Pons (tissue), 1 donor: ENCODE results near the gene KRTAP12-4.
"Not testable (repeated sequence)": the region's sequence is repeated elsewhere in the genome, so short reads cannot be mapped to it uniquely, and the experiment has no call there.

Experiments used
- DNase-seq: peaks from one replicate; pipeline ENCODE4 v3.0.0-alpha.2; 2016; ENCODE audit warnings: low spot score

KRTAP12-4 gene

GRCh38 chr21:44654576-44655175 is at the start of gene KRTAP12-4:
TSS of gene KRTAP12-4 (minus strand) at chr21:44654659. CDS start at chr21:44654614, 45 bp downstream.
- DNase-seq = no peak

- DNase-seq = no peak
Observed at GRCh38 chr21:44703731-44704635, 49.5 kb upstream of the KRTAP12-4 start.

GRCh38 chr21:44702973-44703730 is 48.7 kb upstream of the KRTAP12-4 start:
- DNase-seq = no peak

GRCh38 chr21:44702111-44702972 is 47.9 kb upstream of the KRTAP12-4 start:
- no peak for DNase-seq

DNA sequence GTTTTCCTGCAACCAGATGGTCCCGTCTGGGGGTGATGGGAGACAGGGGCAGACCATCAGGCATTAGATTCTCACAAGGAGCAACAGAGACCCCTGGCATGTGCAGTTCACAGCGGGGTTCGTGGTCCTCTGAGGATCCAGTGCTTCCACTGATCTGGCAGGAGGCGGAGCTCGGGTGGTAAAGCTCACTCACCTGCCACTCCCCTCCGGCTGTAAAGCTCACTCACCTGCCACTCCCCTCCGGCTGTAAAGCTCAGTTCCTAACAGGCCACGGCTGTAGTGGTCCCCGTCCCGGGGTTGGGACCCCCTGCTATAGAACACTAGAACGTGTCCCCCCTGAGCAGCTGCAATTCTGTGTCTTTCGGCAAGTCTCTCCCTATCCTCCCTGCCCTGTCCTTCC is 47.1 kb upstream of the KRTAP12-4 start:
- DNase-seq = no peak

GRCh38 chr21:44701023-44701400 is 46.6 kb upstream of the KRTAP12-4 start:
- DNase-seq = no peak

GRCh38 chr21:44700101-44701022 is 45.9 kb upstream of the KRTAP12-4 start:
- no peak for DNase-seq

- no peak for DNase-seq
Observed at GRCh38 chr21:44699502-44700001, 45.1 kb upstream of the KRTAP12-4 start.

- no peak for DNase-seq
Observed at GRCh38 chr21:44697811-44698734, 43.6 kb upstream of the KRTAP12-4 start.

GRCh38 chr21:44697172-44697810 is 42.8 kb upstream of the KRTAP12-4 start, which contains the start of gene KRTAP10-12:
TSS of gene KRTAP10-12 (plus strand) at chr21:44697172. CDS start at chr21:44697202, 30 bp downstream.
- DNase-seq = not testable (repeated sequence)

DNA sequence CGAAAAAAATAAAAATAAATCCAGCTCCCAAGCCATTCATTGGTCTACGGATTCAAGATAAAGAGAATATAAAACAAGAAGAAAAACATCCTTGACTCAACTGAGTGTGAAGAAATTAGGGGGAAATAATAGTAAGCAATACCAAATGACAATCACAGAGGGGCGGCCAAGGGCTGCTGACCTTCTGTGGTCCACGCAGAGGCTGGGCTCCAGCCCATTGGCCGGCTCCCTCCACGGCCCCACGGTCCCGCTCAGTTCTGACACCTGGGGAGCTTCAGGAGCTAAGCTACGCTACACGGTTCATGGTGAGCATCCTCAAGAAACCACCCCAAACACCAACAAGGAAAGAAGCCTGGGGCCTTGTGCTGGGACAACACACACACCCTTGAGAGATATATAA is 42.1 kb upstream of the KRTAP12-4 start:
- DNase-seq = no peak

- DNase-seq = no peak
Observed at GRCh38 chr21:44695641-44696040, 41.2 kb upstream of the KRTAP12-4 start.

- no peak for DNase-seq
Observed at GRCh38 chr21:44695184-44695583, 40.7 kb upstream of the KRTAP12-4 start.

- no peak for DNase-seq
Observed at GRCh38 chr21:44694776-44695175, 40.3 kb upstream of the KRTAP12-4 start.

GRCh38 chr21:44692798-44693512 is 38.5 kb upstream of the KRTAP12-4 start:
- DNase-seq = no peak

GRCh38 chr21:44691686-44692085 is 37.2 kb upstream of the KRTAP12-4 start:
- no peak for DNase-seq

DNA sequence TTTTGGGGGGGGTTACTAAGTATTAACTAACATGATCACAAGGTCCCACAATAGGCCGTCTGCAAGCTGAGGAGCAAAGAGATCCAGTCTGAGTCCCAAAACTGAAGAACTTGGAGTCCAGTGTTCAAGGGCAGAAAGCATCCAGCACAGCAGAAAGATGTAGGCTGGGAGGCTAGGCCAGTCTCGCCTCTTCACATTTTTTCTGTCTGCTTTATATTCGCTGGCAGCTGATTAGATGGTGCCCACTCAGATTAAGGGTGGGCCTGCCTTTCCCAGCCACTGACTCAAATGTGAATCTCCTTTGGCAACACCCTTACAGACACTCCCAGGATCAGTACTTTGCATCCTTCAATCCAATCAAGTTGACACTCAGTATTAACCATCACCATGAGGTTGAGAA is 35.3 kb upstream of the KRTAP12-4 start:
- DNase-seq = not testable (repeated sequence)

DNA sequence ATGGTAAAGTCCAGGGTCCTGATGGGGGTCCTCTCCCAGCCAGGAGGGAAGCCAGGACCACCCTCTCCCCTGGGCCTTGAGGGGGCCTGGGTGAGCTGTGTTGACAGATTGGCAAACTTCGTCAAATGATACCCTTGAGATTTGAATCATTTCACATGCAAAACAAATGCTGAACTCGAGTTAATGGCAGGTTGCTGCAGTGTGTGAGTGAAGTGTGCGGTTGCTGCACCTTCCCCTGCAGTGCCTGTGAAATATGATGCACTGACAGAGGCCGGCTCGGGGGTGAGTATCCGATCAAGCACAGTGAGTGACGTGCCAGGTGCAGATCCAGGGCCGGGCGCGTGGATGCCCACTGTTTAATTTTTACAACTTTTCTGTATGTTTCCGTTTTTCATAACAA is 33.2 kb upstream of the KRTAP12-4 start:
- DNase-seq = no peak
